HG03342 (cell line): ENCODE measurements around the gene SOX10.

ENCODE experiments used
- ATAC-seq: cut with Tn5 transposase; IDR thresholded peaks from one replicate; pipeline ENCODE4 v1.9.1; 2021; ENCODE audit warnings: mild to moderate bottlenecking, moderate library complexity; ENCODE audit not compliant: unreplicated experiment

SOX10 gene

DNA sequence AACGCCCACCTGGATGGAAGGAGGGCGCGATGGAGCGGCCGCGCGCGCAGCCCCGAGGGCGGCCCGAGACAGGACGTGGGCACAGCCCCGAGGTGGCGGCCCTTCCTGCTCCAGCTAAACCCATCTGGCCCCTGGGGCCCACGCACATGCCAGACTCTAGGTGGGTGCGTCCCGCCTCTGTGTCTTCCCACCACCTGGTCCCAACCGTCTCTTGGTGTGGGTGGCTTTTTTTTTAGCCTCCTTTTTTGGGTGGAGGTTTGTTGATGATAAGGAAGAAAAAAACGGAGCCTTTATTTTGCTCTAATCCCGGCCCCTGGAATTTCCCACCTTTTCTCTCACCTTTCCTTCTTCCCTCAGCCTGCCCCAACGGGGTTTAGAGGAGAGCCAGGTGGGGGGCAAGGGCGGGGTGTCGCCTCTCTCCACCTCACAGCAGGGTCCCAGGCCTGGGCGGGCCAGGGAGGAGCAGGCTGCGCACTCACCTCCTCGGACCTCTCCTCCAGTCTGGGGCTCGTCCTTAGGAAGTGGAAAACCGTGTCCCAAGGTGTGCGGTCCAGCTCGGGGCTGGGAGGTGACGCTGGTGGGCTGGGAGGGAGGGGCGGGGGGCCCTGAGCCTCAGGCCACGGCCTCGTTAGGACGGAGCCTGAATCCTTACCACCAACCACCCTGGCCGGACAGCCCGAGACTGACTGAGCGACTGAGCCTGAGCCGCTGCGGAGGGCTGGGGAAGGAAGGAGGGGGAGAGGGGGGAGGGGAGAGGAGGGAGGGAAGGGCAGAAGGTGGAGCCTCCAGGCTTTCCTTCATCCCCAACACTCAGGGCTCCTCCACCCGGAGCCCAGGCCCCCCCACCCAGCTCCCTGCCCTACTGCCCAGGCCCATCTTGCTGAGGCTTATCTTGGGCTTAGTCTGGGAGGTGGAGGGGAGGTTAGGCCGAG lies at the start of gene SOX10:
TSS of gene SOX10 (minus strand) at position 696 of the 932 bp plus-strand sequence. CDS start 771 bp downstream, outside the sequence.
- no peak for ATAC-seq

DNA sequence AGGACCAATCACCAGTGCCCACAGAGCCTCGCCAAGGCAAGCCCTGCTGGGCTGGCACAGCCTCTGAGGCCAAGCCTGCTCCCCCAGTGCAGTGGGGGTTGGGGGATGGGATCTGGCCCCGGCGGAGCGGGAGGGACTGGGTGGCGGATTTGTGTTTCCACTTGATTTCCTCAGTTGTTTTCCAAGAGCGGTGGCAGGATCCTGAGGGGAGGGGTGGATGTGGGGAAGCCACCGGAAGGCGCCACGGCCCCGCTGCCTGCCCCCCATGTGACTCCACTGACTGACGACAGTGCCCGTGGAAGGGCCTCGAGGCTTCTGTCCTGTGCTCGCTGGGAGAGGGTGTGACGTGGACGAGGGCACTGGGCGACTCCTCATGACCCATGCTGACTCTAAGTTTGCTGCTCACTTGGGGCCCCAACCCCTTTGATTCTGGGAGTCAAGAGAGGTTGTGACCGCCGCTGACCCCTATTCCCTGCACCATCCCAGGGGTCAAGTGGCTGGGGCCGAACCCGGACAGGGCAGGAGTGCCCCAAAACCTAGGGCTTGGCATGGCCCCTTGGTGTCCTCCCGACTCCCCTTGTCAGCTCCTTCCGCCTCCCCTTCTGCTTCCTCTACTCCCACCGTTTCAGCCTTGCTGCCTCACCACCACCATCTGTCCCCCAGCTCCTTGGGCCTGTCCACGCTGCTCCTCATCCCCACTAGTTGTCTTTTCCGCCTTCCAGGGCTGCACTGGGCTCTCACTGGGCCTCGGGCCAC lies 49.3 kb upstream of the SOX10 start:
- no peak for ATAC-seq

DNA sequence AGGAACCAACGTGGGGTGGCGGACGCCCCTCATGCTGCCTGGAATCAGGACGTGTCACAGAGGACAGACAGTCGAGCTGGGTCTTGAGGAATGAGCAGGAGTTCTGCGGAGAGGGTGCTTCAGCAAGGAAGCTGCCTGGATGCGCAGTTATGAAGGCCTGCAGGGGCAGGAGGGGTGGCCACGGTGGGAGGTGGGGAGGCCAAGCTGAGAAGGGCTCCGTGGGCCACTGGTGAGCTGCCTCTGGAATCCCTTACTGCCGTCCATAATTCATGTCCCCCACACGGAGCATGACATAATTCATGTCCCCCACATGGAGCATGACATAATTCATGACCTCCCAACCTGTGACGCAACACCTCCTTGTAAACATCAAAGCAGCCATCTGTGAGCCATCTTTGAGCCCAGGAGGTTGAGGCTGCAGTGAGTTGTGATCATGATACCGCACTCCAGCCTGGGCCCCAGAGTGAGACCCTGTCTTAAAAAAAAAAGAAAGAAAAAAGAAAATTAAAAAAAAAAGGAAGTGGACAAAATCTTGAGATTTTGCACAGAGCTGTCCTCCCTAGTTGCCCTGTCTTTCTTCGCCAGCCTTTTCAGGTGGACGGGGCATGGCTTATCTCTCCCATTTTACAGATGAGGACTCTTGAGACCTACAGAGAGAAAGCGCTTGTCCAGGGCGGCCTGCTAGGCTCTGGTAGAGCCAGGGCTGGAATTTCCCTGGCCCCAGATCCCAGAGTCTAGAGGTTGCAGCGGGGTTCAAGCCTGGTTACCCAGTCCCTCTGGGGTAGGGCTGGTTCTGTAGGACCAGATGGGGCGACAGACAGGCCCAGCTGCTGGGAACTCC lies 48.5 kb upstream of the SOX10 start:
- ATAC-seq, result no peak

DNA sequence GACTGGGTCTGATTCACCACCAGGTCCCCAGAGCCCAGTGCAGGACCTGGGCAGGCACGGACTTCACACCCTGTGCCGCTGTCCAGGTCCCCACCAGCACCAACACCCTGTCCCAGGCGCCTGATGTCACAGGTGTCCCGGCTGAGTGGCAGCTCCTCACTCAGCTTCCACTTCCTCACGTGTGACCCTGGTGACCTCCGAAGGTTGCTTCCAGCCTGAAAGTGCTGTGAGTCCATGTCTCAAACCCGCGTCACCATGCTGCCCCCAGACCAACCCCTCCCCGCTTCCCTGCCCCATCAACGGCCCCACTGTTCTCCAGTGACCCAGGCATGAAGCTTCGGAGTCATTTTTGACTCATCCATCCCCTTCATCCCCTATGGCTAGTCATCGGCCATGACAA lies 47.1 kb upstream of the SOX10 start:
- ATAC-seq, result no peak

DNA sequence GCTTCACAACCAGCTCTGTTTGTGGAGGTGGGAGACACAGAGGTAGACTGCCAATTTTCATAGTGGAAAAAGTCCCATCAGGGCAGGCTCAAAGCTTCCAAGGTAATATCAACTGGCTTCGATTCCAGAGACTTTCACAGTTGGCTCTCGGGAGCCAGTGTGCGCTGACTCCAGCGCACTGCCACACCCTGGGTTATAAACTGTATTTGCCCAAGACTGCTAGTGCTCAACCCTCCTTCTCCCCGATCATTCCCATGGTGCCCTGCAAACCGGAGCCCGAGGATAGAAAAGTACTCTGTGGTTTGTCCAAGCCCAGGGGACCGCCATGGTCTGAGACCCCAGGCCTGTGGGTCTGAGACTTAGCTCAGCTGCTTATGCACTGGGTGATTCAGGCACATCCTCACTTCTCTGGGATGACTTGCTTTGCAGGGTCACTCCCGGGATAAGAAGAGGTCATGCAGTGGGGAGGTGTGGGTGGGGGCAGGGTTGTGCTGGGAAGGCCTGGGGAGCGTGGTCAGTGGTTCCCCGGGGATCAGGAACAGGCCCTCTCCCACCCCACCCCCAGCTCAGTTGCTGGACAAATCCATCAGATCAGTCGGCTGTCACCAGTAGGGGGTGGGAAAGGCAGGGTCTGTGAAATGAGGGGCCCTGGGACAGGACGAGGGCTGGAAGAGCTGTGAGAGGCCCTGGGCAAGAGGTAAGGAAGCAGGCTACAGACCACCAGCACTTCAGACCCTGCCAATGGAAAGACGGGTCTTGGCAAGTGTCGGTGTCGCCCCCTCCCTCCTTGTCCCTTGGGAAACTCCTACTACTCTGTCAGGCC lies 46.2 kb upstream of the SOX10 start:
- ATAC-seq, result no peak

DNA sequence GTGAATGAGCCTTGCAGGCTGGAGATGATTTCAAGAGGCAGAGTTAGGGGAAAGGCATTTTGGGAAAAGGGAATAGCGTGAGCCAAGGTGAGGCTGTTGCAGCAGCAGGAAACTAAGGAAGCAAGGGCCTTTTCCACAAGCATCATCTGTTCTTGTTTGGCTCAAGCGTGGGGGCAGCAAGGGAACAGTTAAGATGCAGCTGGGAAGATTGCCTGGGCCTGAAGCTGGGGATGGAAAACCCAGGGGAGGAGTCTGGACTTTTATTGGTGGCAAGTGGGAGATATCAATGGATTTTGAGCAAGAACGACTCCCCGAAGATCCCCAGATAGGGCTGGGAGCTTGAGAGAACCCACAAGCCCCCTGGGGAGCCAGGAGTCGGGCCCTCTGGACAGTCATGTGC lies 45.5 kb upstream of the SOX10 start:
- ATAC-seq, result no peak

DNA sequence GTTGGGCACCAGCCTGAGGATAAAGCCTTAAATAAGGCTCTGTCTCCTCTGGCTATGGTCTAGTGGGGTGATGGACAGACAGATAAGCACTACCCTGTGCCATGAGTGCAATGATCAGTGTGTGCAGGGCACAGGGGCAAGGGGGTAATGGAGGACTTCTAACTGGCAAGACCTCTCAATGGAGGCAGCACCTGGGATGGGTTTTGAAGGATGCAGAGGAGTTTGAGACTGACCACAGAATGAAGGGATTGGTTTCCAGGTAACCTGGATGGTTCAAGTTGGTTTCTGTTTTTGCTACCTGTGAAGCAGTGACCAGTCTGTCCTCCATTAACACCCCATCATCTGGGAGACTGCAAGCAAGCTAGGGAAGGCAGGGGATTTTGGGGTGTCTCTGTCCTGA lies 45.0 kb upstream of the SOX10 start:
- ATAC-seq, result no peak

DNA sequence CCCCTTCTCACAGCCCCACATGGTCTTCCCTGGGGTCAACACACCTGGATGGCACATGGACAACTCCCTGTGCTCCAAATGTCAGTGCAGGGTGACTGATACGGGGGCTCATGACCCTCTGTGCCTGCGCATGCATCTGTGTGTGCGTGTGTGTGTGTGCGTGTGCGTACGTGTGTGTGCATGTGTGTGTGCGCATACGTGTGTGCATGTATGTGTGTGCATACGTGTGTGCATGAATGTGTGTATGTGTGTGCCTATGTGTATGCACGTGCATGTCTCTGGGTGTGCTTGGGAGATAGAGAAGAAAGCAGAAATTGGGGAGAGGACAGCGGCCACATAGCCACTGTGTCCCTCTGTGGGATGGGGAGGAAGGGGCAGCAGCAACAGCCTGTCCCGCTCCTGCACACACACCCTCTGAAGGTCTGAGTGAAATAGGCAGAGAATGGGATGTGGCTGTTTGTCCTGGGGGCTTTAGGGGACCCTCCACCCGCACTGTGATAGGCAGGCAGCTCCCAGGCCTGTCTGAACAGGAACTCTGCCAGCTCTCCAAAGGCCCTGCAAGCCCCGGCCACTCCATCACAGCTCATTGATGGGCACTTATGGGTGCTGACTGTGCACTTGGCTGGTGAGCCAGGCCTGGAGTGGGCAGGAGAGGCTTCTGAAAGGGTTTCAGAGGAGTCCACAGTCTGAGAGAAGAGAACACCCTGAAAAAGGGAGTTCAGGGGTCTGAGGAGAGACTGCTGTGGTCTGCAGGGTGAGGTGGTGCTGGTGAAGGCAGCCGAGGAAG lies 44.2 kb upstream of the SOX10 start:
- no peak for ATAC-seq

DNA sequence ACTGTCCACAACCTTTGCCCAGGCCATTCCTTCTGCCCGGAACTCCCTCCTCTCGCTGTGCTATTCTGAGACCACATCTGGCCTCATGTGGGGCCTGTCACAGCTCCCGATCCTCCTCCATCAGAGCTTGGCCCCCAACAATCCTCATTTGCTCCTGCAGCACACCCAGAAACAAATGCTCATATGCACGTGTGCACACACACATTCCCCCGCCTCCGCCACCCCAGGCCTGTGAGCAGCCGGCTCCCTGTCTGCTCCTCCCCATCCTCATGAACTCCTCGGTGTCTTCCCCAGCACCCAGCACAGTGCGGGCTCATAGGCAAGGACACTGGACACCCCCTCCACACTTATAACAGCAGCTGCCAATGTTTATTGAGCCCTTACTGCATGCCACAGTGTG lies 43.1 kb upstream of the SOX10 start:
- no peak for ATAC-seq

DNA sequence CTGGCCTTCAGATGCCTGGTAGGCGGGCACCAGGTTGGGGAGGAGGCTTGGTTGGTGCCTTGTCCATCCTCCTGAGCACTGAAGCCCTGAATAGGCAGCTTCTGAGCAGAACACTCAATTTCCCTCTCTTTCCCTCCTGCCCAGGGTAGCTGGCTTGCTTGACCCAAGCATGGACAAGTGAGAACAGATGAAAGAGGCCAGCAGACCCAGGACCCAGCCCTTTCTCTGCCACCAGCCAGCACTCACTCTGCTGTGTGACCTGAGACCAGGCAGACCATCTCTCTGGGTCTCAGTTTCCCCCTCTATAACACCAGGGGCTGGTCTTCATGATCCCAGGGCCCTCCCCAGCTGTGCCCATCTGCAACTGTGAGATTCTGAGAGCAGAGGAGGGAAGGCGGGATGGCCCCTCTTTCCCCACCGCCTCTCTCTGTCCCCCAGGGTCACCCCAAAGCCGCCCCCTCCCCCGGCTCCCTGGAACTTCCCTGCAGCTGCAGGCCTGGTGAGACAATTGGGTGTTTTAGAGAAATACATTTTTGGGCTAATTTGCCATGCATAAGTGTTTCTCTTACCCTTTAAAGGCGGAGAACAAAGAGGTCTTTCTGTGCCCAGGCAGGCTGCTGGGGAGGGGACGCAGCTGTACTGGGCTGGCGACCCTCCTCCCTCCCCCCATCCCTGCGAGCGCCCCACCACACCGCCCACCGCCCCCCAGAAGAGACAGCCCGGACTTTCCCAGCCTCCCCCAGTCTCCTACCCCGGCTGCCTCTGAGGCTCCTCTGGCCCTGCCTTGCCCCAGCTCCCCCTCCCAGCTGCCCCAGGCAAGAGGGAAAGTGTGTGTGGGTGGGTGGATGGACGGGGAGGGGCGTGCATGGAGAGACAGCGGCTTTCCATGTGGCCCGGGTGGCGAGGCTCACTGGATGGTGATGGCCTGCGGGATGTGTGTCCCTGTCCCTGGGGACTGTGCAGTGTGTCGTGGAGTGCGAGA lies 42.1 kb upstream of the SOX10 start:
- ATAC-seq, result no peak

DNA sequence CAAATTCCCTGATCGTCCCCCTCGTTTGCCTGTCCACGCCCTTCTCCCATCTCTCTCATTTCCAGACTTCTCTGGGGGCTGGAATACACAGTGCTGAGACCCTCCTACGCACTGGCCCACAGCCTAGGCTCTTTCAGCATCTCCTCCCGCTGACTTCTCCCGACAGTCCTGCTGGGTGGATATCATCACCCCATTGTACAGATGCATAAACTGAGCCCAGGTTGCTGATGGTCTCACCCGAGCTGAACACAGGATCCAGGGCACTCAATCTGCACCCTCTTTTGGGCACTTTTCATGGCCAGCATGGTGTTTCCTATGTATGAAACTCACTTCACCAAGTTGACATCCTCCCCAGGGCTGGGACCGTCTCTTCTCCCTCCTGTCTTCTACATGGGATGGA lies 41.2 kb upstream of the SOX10 start:
- ATAC-seq, result no peak

DNA sequence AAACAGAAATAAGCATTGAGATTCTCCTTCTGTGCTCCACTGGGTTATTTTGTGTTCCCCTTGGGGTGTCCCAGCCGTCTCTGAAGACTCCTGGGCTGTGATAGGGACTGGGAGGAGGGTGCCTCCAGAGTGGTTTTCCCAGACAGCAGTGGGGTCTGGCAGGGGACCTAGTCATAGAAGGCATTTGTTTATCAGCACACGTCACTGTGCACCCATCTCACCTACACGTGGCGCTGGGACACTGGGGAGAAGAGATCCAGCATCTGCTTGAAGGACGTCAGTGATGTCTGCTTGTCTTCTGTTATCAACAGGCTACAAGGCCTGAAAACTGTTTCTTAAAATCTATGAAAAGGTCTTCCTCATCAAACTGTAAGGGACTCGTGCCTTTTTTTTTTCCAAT lies 38.7 kb upstream of the SOX10 start:
- no peak for ATAC-seq

DNA sequence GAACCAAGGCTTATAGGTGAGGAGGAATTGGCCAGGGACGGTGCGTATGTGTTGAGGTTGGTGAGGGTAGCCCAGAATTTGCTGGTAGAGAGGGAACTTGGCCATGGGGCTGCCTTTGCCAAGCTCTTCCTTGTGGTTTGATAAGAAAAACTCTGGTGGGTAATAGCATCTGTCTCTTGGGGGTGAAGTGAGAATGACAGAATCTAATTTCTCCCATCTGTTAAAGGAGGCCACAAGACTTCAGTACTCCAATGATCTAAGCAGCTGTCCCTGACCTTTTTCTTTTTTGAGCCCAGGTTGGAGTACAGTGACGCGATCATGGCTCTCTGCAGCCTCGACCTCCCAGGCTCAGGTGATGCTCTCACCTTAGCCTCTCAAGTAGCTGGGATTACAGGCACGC lies 36.9 kb upstream of the SOX10 start:
- no peak for ATAC-seq

DNA sequence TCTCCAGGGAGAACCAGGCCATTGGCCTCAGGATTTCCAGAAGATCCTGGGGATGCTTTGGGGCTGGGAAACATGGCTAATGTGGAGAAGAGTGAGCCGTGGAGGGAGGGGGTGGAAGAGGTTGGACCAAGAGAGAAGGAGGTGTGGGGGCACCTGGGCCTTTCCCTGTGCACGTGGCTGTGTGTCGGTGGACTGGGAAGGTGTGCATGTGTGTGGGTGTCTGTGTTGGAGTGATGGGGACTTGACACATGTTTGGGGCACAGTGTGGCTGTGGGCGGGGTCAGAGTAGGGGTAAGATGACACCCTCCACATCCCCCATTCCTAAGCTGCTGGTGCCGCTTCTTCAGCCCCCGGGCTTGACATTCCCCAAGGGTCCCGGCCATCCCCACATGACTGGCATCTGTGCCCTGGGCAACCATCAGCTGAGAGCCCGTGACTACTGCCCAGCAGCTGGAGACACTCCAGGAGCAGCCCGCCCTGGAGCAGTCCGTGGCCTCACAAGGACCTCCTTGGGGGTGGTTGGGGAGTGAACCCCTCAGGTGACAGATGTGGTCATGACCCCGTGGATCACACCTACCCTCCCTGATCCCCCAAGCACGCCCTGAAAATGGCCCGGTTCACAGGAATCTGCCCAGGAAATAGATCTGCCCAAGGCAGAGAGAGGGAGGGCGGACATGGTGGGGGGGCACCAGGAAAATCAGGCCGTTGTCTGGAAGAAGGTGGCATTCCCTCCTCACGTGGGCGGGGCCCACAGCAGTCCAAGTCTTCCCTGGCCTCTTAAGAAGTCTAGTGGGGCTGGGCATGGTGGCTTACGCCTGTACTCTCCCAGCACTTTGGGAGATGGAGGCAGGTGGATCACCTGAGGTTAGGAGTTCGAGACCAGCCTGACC lies 34.8 kb upstream of the SOX10 start:
- ATAC-seq, result no peak

DNA sequence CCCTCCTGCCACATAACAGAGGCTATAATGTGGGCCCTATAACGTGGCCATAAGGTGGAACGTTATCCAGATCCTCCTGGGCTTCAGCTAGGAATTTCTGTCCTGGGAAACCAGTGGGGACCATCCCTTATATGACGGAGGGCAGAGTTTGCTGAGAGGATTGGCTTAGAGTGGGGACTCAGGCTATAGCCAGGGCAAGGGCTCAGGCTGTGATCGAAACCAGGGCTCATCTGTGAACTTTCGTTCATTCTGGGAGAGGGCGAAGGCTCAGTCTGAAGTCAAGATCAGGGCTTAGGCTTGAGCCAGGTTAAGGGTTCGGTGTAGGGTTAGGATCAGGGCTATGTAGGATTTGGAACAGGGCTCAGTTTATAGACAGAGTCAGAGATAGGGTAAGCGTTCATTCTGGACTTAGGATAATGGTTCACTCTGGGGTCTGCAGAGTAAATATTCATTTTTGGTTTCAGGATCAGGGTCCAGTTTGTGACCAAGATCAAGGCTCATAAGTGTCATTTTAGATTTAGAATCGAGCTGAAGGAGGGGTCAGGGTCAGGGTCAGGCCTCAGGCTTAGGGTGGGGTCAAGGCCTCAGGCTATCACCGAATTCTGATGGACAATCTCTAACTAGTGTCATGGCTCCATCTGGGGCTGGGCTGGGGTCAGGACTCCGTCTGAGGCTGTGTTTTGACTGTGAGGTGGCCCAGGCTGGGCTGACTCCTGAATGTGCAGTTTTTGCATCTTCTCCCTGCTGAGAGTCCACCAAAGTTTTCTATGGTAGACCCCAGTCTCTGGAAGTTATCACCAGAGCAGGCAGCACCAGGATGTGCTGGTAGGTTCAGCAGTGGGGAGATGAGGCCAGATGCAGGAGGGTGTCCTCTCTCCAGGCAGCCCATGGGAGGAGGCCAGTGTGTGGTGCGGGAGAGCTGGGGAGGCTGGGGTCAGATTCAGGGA lies 33.9 kb upstream of the SOX10 start:
- ATAC-seq, result no peak

DNA sequence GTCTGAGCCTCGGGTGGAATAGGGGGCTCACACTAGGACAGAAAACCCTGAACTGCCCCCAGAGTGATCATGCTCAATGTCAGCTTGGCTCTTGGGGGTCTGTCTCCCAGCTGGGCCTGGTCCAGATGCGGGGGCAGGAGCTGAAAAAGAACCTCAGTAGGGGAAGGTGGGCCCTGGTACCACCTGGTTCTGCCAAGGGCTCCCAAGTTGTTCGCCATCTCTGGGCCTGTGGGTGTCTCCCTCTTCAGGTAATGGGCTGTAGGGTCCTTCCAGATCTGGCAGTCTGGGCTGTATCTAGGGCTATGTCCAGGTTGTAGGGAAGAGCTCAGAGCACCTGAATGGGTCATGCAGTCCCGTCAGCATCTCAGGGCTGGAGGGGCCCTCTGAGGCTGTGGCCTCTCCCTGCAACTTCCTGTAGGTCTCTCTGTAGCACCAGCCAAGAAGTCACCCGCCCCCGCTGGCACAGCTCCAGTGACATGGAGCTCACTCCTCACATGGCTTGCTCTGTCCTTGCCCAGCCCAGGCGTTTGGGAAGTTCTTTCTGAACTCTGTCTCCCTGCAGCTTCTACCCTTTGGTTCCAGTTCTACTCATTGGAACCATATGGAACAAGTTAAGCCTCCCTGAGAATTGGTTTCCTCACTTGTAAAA lies 33.0 kb upstream of the SOX10 start:
- no peak for ATAC-seq
